ENCODE measurements around the gene COL26A1.

The COL26A1 gene

GRCh38 chr7:101368422-101369165 is 5.9 kb downstream of the COL26A1 start:
- Histone ChIP-seq H3K9me3 (ENCODE audit: severe bottlenecking) (no peaks in the 10 kb centered on the region), H3K27ac (no peak overlapping the region), H3K36me3 (no peaks in the 10 kb centered on the region), H3K27me3 (ENCODE audit: insufficient read depth, low read depth, severe bottlenecking) (no peaks in the 10 kb centered on the region), H3K4me3 (ENCODE audit: low read depth, low read length) (no peak overlapping the region)
- no peak for TF ChIP-seq CTCF (IDR thresholded peaks at IDR 0.05; ENCODE audit: low read depth, low read length)
- DNase-seq: no peak

- DNase-seq: no peak
- Histone ChIP-seq H3K27me3 (ENCODE audit: insufficient read depth, low read depth, severe bottlenecking) (no peaks in the 10 kb centered on the region), H3K36me3 (no peaks in the 10 kb centered on the region), H3K27ac (no peak overlapping the region), H3K4me3 (ENCODE audit: low read depth, low read length) (no peak overlapping the region), H3K9me3 (ENCODE audit: severe bottlenecking) (no peaks in the 10 kb centered on the region)
- no peak for TF ChIP-seq CTCF (IDR thresholded peaks at IDR 0.05; ENCODE audit: low read depth, low read length)
These were observed 8.2 kb downstream of the COL26A1 start for GRCh38 chr7:101370836-101371235.

GRCh38 chr7:101373812-101374614 is 11.3 kb downstream of the COL26A1 start:
- Histone ChIP-seq H3K4me3 (ENCODE audit: low read depth, low read length) (no peak overlapping the region), H3K9me3 (ENCODE audit: severe bottlenecking) (no peaks in the 10 kb centered on the region), H3K27me3 (ENCODE audit: insufficient read depth, low read depth, severe bottlenecking) (no peaks in the 10 kb centered on the region), H3K27ac (no peak overlapping the region), H3K36me3 (no peaks in the 10 kb centered on the region)
- DNase-seq: peak; percentile 11
- TF ChIP-seq CTCF (IDR thresholded peaks at IDR 0.05; ENCODE audit: low read depth, low read length): no peak

GRCh38 chr7:101374990-101375389 is 12.3 kb downstream of the COL26A1 start:
- Histone ChIP-seq H3K4me3 (ENCODE audit: low read depth, low read length) (no peak overlapping the region), H3K36me3 (no peaks in the 10 kb centered on the region), H3K27ac (no peak overlapping the region), H3K9me3 (ENCODE audit: severe bottlenecking) (no peaks in the 10 kb centered on the region), H3K27me3 (ENCODE audit: insufficient read depth, low read depth, severe bottlenecking) (no peaks in the 10 kb centered on the region)
- no peak for TF ChIP-seq CTCF (IDR thresholded peaks at IDR 0.05; ENCODE audit: low read depth, low read length)
- DNase-seq: no peak

GRCh38 chr7:101376601-101377000 is 13.9 kb downstream of the COL26A1 start:
- no peak overlapping the region for H3K27ac ChIP-seq
- DNase-seq: no peak
- TF ChIP-seq CTCF (IDR thresholded peaks at IDR 0.05; ENCODE audit: low read depth, low read length): no peak
- H3K9me3 ChIP-seq (ENCODE audit: severe bottlenecking): peaks cover 4% of the 10 kb centered on the region
- no peaks in the 10 kb centered on the region for H3K36me3 ChIP-seq
- no peaks in the 10 kb centered on the region for H3K27me3 ChIP-seq (ENCODE audit: insufficient read depth, low read depth, severe bottlenecking)
- no peak overlapping the region for H3K4me3 ChIP-seq (ENCODE audit: low read depth, low read length)

Data from WERI-Rb-1 (cell line).